Heart left ventricle (tissue), 16 donors: ENCODE data around the gene BMP5. TPM values are rescaled to one million over a fixed set of nuclear protein-coding genes. Genes with fewer than 3 reads are reported as not detected.

ENCODE experiments used
- ATAC-seq, 4 donors: fragments of 200-7000 bp; cut with Tn5 transposase; one replicate each; pipeline ENCODE4 v1.9.1; 2020 to 2022; ENCODE audit warnings: moderate library complexity in 4 of 4, mild to moderate bottlenecking in 3 of 4, moderate number of reproducible peaks in 1 of 4
- DNase-seq, 5 donors: peaks; one replicate each; pipeline ENCODE4 v3.0.0-alpha.2; 2020
- H3K27ac ChIP-seq, 12 donors: fragments of 200-600 bp; sonication (generic) in 4 of 12; one replicate each; pipeline versions ENCODE4 v1.5.0 to v1.8.0; 2016 to 2022; ENCODE audit warnings: mild to moderate bottlenecking in 2 of 12
- H3K27me3 ChIP-seq, 9 donors: fragments of 200-600 bp; sonication (generic) in 2 of 9; one replicate each; pipeline versions ENCODE4 v1.5.1 to v1.8.0; 2016 to 2022; ENCODE audit warnings: mild to moderate bottlenecking in 3 of 9
- H3K36me3 ChIP-seq, 9 donors: fragments of 200-600 bp; sonication (generic) in 2 of 9; one replicate each; pipeline versions ENCODE4 v1.5.0 to v1.8.0; 2018 to 2022; ENCODE audit warnings: mild to moderate bottlenecking in 2 of 9
- H3K4me1 ChIP-seq, 12 donors: fragments of 200-600 bp; sonication (generic) in 4 of 12; one replicate each; pipeline versions ENCODE4 v1.5.0 to v1.8.0; 2016 to 2022; ENCODE audit warnings: mild to moderate bottlenecking in 3 of 12
- H3K4me3 ChIP-seq, 12 donors: fragments of 200-600 bp; sonication (generic) in 4 of 12; one replicate each; pipeline versions ENCODE4 v1.5.0 to v1.8.0; 2017 to 2022; ENCODE audit warnings: mild to moderate bottlenecking in 9 of 12, moderate library complexity in 4 of 12
- H3K9me3 ChIP-seq, 12 donors: fragments of 200-600 bp; sonication (generic) in 4 of 12; one replicate each; pipeline versions ENCODE4 v1.5.0 to v1.8.0; 2016 to 2022; ENCODE audit warnings: mild to moderate bottlenecking in 1 of 12
- POLR2A ChIP-seq, 2 donors: fragments of 450-650 bp; IDR thresholded peaks; one replicate each; pipeline ENCODE4 v1.6.1; 2017; ENCODE audit warnings: antibody characterized with exemption in 2 of 2, mild to moderate bottlenecking in 2 of 2, moderate library complexity in 2 of 2
- WGBS, 4 donors: extraction: QIAGEN DNeasy Blood & Tissue Kit in 2 of 4; methylation state at CpG; one replicate each; pipeline versions ENCODE4 v1.1.5 to v1.1.7; 2013 to 2018; 5-methylcytosine and 5-hydroxymethylcytosine counted together
- intact Hi-C, 10 donors: fragments of 100-400 bp; cut with DNase I; formaldehyde crosslinking; loops; one replicate each; pipeline versions ENCODE4 v1.11.1 to v1.14.2; 2022
- polyA plus RNA-seq, 2 donors: library from polyadenylated mRNA; stranded (reverse); fragments of 200-250 nt; gene quantifications; one replicate each; pipeline ENCODE4 v1.2.3, GENCODE V29; 2013
- total RNA-seq, 9 donors: library from RNA; depleted of rRNA in 2 of 9; stranded (reverse); fragments of >200 nt in 2 of 9; fragmentation: NEBNext Ultra II Directional in 3 of 9; extraction: Animal tissue kit (Norgen Biotek cat#: 25700) in 3 of 9; gene quantifications; one replicate each; pipeline versions ENCODE4 v1.1.0 to v1.2.4, GENCODE V29; 2016 to 2023
- TF ChIP-seq, protein P1 (sequence below), 12 donors: fragments of 200-600 bp; sonication (generic) in 4 of 12; IDR thresholded peaks; one replicate each; pipeline versions ENCODE4 v1.5.0 to v1.8.0; 2018 to 2022; ENCODE audit warnings: antibody characterized with exemption in 12 of 12, mild to moderate bottlenecking in 5 of 12
- donor health status: ischemic (EF 13 %, LVEDD 7.1; RV severe dilation, severe dysfunction).
- donor health status: healthy with polysubstance abuse.
- donor health status: DM: no; HTN: yes; CAD: no.
- donor health status: DM: no; HTN: no; CAD: no.
- donor health status: ischemic (EF 25% LVEDD 6.9; RV normal size, moderate dysfunction).
- donor health status: ischemic (EF 25% LVEDD 5.7; RV mildly dilated, moderate dysfunction).
- donor health status: healthy.
- donor health status: DM: yes; HTN: yes; CAD: no.
- donor health status: ischemic (EF 35%, LVEDD 5.7; RV mildly dilated, moderate dysfunction).
- donor health status: nonischemic (EF 11% LVEDD 7.7; RV severe dilation, severe dysfunction).
- donor health status: DM: yes; HTN: yes; CAD: no.
- donor health status: PGD.
- donor health status: ischemic (EF 29% LVEDD 5.4; RV normal size, mild dysfunction).
- donor health status: nonischemic (EF 23%, LVEDD 6.1; RV moderate dilation, normal function).

The BMP5 gene
- total and polyA plus RNA-seq, 11 donors = 0.86 to 5.8 (median 2.2) TPM

DNA sequence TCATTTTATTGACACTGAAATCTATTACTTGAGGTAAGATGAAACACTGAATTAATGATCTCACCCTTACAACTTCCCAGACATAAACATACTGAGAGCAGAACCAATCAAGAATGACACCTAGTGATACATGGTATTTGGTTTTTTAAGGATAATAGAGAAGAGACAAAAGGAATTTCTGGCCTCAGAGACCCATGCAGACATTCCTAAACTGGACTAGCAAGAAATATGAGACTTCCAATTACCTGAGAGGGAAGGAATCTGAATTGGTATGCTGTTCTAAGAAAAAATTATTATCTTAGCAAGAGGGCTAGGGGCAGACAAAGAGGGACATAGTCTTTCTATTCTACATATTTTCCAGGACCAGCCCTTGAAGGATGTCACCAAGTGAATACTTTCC lies 141.1 kb downstream of the BMP5 start:
- intact Hi-C loops = no loop called here
- H3K4me3 ChIP-seq = no peak overlapping the region
- no peak for DNase-seq
- H3K9me3 ChIP-seq = peaks cover 0 to 9% (median 0%) of the 10 kb centered on the region in 12 donors
- no peaks in the 10 kb centered on the region for H3K27me3 ChIP-seq
- H3K36me3 ChIP-seq = no peaks in the 10 kb centered on the region
- H3K4me1 ChIP-seq = no peaks in the 10 kb centered on the region
- no peak overlapping the region for H3K27ac ChIP-seq
- TF ChIP-seq POLR2A (IDR thresholded peaks at IDR 0.05) = no peak
- TF ChIP-seq, protein P1, sequence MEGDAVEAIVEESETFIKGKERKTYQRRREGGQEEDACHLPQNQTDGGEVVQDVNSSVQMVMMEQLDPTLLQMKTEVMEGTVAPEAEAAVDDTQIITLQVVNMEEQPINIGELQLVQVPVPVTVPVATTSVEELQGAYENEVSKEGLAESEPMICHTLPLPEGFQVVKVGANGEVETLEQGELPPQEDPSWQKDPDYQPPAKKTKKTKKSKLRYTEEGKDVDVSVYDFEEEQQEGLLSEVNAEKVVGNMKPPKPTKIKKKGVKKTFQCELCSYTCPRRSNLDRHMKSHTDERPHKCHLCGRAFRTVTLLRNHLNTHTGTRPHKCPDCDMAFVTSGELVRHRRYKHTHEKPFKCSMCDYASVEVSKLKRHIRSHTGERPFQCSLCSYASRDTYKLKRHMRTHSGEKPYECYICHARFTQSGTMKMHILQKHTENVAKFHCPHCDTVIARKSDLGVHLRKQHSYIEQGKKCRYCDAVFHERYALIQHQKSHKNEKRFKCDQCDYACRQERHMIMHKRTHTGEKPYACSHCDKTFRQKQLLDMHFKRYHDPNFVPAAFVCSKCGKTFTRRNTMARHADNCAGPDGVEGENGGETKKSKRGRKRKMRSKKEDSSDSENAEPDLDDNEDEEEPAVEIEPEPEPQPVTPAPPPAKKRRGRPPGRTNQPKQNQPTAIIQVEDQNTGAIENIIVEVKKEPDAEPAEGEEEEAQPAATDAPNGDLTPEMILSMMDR (IDR thresholded peaks at IDR 0.05) = no peak
- ATAC-seq = no peak

DNA sequence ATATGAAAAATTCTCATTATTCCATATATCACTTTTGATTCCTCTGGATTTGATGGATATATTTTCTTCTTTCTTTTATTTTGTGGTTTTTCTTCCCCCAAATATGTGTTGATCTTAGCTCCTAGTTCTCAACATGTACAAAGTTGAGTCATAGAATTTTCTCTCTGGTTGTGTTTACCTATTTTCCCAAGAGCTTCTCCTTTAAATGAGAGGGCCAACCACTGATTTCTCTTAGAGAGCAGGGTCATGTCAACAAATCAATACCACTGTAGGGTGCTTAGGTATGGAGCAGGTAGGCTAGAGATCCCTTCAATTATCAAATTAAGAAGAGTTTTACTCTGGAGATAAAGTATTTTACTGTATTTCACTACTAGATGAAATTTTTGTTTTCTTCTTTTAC lies 145.7 kb downstream of the BMP5 start:
- Histone ChIP-seq H3K4me3 (no peak overlapping the region), H3K9me3 (no peaks in the 10 kb centered on the region), H3K36me3 (no peaks in the 10 kb centered on the region), H3K4me1 (no peaks in the 10 kb centered on the region), H3K27ac (no peak overlapping the region), H3K27me3 (no peaks in the 10 kb centered on the region)
- ATAC-seq (no peak), DNase-seq (no peak)
- TF ChIP-seq, protein P1 (IDR thresholded peaks at IDR 0.05) = no peak
- no peak for TF ChIP-seq POLR2A (IDR thresholded peaks at IDR 0.05)
- intact Hi-C loops = no loop called here

DNA sequence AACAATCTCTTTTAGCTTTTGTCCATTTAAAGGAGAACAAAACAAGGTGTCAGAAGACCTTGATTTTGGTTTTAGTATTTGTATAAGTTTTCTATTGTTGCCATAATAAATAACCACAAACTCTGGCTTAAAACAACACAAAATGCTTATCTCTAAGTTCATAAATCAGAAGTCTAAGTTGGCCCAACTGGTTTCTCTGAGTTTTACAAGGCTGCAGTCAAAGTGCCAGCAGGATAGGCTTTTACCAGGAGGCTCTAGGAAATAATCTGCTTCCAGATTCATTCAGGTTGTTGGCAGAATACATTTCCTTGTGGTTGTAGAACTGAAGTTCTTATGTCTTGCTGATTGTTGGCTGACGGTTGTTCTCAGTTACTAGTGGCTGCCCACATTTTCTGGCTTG lies 149.2 kb downstream of the BMP5 start:
- no peaks in the 10 kb centered on the region for H3K4me1 ChIP-seq
- ATAC-seq (no peak), DNase-seq (no peak)
- H3K4me3 ChIP-seq = no peak overlapping the region
- H3K36me3 ChIP-seq = no peaks in the 10 kb centered on the region
- H3K27ac ChIP-seq = no peak overlapping the region
- no peak for TF ChIP-seq POLR2A (IDR thresholded peaks at IDR 0.05)
- TF ChIP-seq, protein P1 (IDR thresholded peaks at IDR 0.05) = no peak
- H3K27me3 ChIP-seq = no peaks in the 10 kb centered on the region
- H3K9me3 ChIP-seq = no peaks in the 10 kb centered on the region
- WGBS, 4 donors = 57 to 76% (median 61%) methylated on average over 1 of the region's 1 CpG
- intact Hi-C loops = no loop called here

DNA sequence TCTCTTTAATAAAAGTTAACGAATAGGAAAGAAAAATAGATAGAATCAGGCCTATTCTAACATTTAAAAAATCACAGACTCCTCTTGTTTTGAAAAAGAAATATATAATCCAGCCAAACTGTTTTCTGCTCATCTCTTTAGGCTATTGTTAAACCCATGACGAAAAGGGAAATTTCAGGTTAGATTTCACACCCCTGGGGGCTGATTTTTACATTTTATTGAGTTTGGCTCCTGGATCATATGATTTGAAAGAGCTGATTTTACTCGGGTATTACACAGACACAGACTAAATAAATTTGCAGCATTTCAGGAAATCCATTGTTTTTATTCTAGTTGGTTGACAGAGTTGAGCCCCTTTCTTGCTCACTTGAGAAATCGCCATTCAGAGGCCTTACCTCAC lies 160.6 kb downstream of the BMP5 start:
- no peak for ATAC-seq
- DNase-seq = no peak
- Histone ChIP-seq H3K27me3 (no peaks in the 10 kb centered on the region), H3K36me3 (no peaks in the 10 kb centered on the region), H3K4me1 (no peaks in the 10 kb centered on the region), H3K4me3 (no peak overlapping the region), H3K27ac (no peak overlapping the region), H3K9me3 (peaks cover 0 to 6% (median 0%) of the 10 kb centered on the region in 12 donors)
- WGBS, 4 donors = 68 to 75% (median 70%) methylated on average over 4 of the region's 4 CpGs
- intact Hi-C loops = no loop called here
- TF ChIP-seq, protein P1 (IDR thresholded peaks at IDR 0.05) = no peak
- no peak for TF ChIP-seq POLR2A (IDR thresholded peaks at IDR 0.05)
